Activated CD8-positive, alpha-beta memory T cell treated with anti-CD3 and anti-CD28 coated beads for 24 hours (primary cell): Measurements from ENCODE around the gene PDP2.

ENCODE experiments used
- DNase-seq: peaks from one replicate; pipeline ENCODE4 v3.0.0-alpha.2; 2020

PDP2 gene

GRCh38 chr16:66880288-66881013, at the start of gene PDP2:
PDP2 (plus strand) TSS chr16:66880515; CDS start chr16:66884285, 3,770 bp downstream.
- DNase-seq, result peak; percentile 97

- DNase-seq, result peak; percentile 42
Measured at GRCh38 chr16:66832190-66832589, 48.1 kb upstream of the PDP2 start.

- DNase-seq, result peak; percentile 24
Measured at GRCh38 chr16:66832661-66833305, 47.5 kb upstream of the PDP2 start.

GRCh38 chr16:66834746-66835145, 45.6 kb upstream of the PDP2 start:
- DNase-seq, result no peak

GRCh38 chr16:66840883-66841282, 39.4 kb upstream of the PDP2 start:
- DNase-seq, result no peak

- no peak for DNase-seq
Measured at GRCh38 chr16:66841366-66841765, 38.9 kb upstream of the PDP2 start.

GRCh38 chr16:66842765-66843164, 37.5 kb upstream of the PDP2 start:
- peak; percentile 47 for DNase-seq

- DNase-seq, result peak; percentile 47
Measured at GRCh38 chr16:66843191-66843590, 37.1 kb upstream of the PDP2 start.

GRCh38 chr16:66844009-66844341, 36.3 kb upstream of the PDP2 start:
- peak; percentile 54 for DNase-seq

GRCh38 chr16:66844342-66845079, 35.8 kb upstream of the PDP2 start, which contains the start of gene CA7:
CA7 (plus strand) TSS chr16:66844414; CDS start chr16:66844488, 74 bp downstream.
- no peak for DNase-seq

GRCh38 chr16:66845080-66845410, 35.3 kb upstream of the PDP2 start:
- DNase-seq, result no peak

GRCh38 chr16:66845791-66846221, 34.5 kb upstream of the PDP2 start:
- no peak for DNase-seq

- DNase-seq, result no peak
Measured at GRCh38 chr16:66846266-66846665, 34.0 kb upstream of the PDP2 start.

GRCh38 chr16:66846831-66847230, 33.5 kb upstream of the PDP2 start:
- no peak for DNase-seq

- no peak for DNase-seq
Measured at GRCh38 chr16:66847533-66848067, 32.7 kb upstream of the PDP2 start.

- DNase-seq, result no peak
Measured at GRCh38 chr16:66848172-66848571, 32.1 kb upstream of the PDP2 start.

- no peak for DNase-seq
Measured at GRCh38 chr16:66849021-66849420, 31.3 kb upstream of the PDP2 start.

GRCh38 chr16:66849549-66849948, 30.8 kb upstream of the PDP2 start:
- no peak for DNase-seq

GRCh38 chr16:66850115-66850815, 30.1 kb upstream of the PDP2 start:
- no peak for DNase-seq

- no peak for DNase-seq
Measured at GRCh38 chr16:66851166-66851964, 28.9 kb upstream of the PDP2 start.

GRCh38 chr16:66853261-66854139, 26.8 kb upstream of the PDP2 start:
- DNase-seq, result no peak
